K562 (cell line): ENCODE measurements around the gene DST. TPM values are rescaled to one million over a fixed set of nuclear protein-coding genes. Genes with fewer than 3 reads are reported as not detected.

Experiments
- AFF4 ChIP-seq: sonication (generic); formaldehyde crosslinking; IDR thresholded peaks from 2 replicates; pipeline ENCODE4 v1.8.0; 2023; ENCODE audit warnings: mild to moderate bottlenecking, missing genetic modification reagents
- ARID1B ChIP-seq: fragments of 450-650 bp; IDR thresholded peaks from 2 replicates; pipeline ENCODE4 v1.6.1; 2016; ENCODE audit warnings: antibody characterized with exemption, mild to moderate bottlenecking, inconsistent platforms
- BRF2 ChIP-seq: IDR thresholded peaks from 3 replicates; pipeline ENCODE4 v1.6.1; 2011; ENCODE audit warnings: borderline replicate concordance, mild to moderate bottlenecking; ENCODE audit not compliant: insufficient read length, insufficient read depth
- CBFA2T3 ChIP-seq: fragments of 450-650 bp; IDR thresholded peaks from 2 replicates; pipeline ENCODE4 v1.6.1; 2017
- CBFB ChIP-seq: sonication (generic); formaldehyde crosslinking; IDR thresholded peaks from 2 replicates; pipeline ENCODE4 v1.4.0; 2020; ENCODE audit warnings: mild to moderate bottlenecking, missing genetic modification reagents
- FOXP4 ChIP-seq: sonication (generic); formaldehyde crosslinking; IDR thresholded peaks from 2 replicates; pipeline ENCODE4 v1.8.0; 2022; ENCODE audit warnings: mild to moderate bottlenecking, missing genetic modification reagents, borderline replicate concordance
- HOXB6 ChIP-seq: fragments of 250-450 bp; sonication (Bioruptor Pico); IDR thresholded peaks from 2 replicates; pipeline ENCODE4 v1.5.1; 2022; ENCODE audit warnings: mild to moderate bottlenecking, borderline replicate concordance
- MCM5 ChIP-seq: fragments of 450-650 bp; IDR thresholded peaks from 2 replicates; pipeline ENCODE4 v1.6.1; 2016; ENCODE audit warnings: low read depth
- NFIC ChIP-seq: fragments of 450-650 bp; IDR thresholded peaks from 2 replicates; pipeline ENCODE4 v1.6.1; 2017; ENCODE audit warnings: mild to moderate bottlenecking, inconsistent platforms
- NR2F6 ChIP-seq: fragments of 450-650 bp; formaldehyde crosslinking; IDR thresholded peaks from 2 replicates; pipeline ENCODE4 v1.4.0; 2020; ENCODE audit warnings: mild to moderate bottlenecking
- POLR2B ChIP-seq: fragments of 450-650 bp; IDR thresholded peaks from 2 replicates; pipeline ENCODE4 v1.6.1; 2018; ENCODE audit warnings: low read depth; ENCODE audit not compliant: partially characterized antibody
- RHOXF2B ChIP-seq: fragments of 250-450 bp; sonication (Bioruptor Pico); conservative IDR thresholded peaks from 2 replicates; pipeline ENCODE4 v1.5.1; 2021
- RREB1 ChIP-seq: fragments of 250-450 bp; sonication (Bioruptor Pico); IDR thresholded peaks from 2 replicates; pipeline ENCODE4 v1.4.0; 2020
- SMAD2 ChIP-seq: fragments of 150-350 bp; IDR thresholded peaks from 2 replicates; pipeline ENCODE4 v1.6.1; 2014; ENCODE audit warnings: low read depth, mild to moderate bottlenecking, low read length
- TBL1XR1 ChIP-seq, 2 experiments: IDR thresholded peaks; 2 replicates each; pipeline ENCODE4 v1.6.1; 2012; ENCODE audit warnings: improper control_type of control experiment in 2 of 2, low read length in 2 of 2, mild to moderate bottlenecking in 1 of 2
- TCF3 ChIP-seq: sonication (generic); formaldehyde crosslinking; IDR thresholded peaks from 2 replicates; pipeline ENCODE4 v1.4.0; 2020; ENCODE audit warnings: mild to moderate bottlenecking, missing genetic modification reagents
- ZNF445 ChIP-seq: fragments of 250-450 bp; sonication (Bioruptor Pico); IDR thresholded peaks from 2 replicates; pipeline ENCODE4 v1.4.0; 2020; ENCODE audit warnings: low read depth, mild to moderate bottlenecking, moderate library complexity
- polyA plus RNA-seq, 8 experiments: library from polyadenylated mRNA; depleted of rRNA in 4 of 8; stranded (reverse) in 5 of 8; unstranded in 3 of 8; fragments of >200 nt; fragmentation: Nextera tagmentation in 2 of 8; fragmentation: Illumina TruSeq in 1 of 8; extraction: Ambion mirVana in 2 of 8; extraction: Trizol in 1 of 8; gene quantifications; 2 replicates each; pipeline versions ENCODE4 v1.2.1 to v1.2.3, GENCODE V29; 2011 to 2014; ENCODE audit warnings: inconsistent platforms in 1 of 8, missing spikeins in 1 of 8
- total RNA-seq, 7 experiments: library from RNA; depleted of rRNA in 6 of 7; stranded (reverse); fragments of >200 nt in 6 of 7; fragmentation: Illumina TruSeq in 2 of 7; extraction: Trizol in 2 of 7; gene quantifications; 2 replicates each; pipeline versions ENCODE4 v1.2.1 to v1.2.3, GENCODE V29; 2011 to 2021; ENCODE audit warnings: low replicate concordance in 1 of 7

DST gene
- total and polyA plus RNA-seq, 9 of the 15 experiments (the other 6 are each of a cell fraction or from before 2014, with no cell fraction given), result 5.2 to 21.9 (median 13.3) TPM

GRCh38 chr6:56655996-56656395 is 13.3 kb upstream of the DST start (continued):
- no peak for TF ChIP-seq RREB1
- TF ChIP-seq SMAD2, result no peak
- TF ChIP-seq POLR2B, result no peak
- TF ChIP-seq TBL1XR1 (IDR thresholded peaks at IDR 0.05; ENCODE audit: low read length in 2 of 2), result no peak
- no peak for TF ChIP-seq RHOXF2B (CRISPR knock-in tag)
- TF ChIP-seq BRF2, result no peak
- TF ChIP-seq AFF4 (CRISPR knock-in tag), result no peak
- no peak for TF ChIP-seq MCM5
- TF ChIP-seq CBFA2T3, result 0 out of 2 replicates have a peak, but pooled peaks have one; percentile 14
- TF ChIP-seq HOXB6 (CRISPR knock-in tag), result no peak
- TF ChIP-seq ARID1B, result peak; percentile 24; the same call in 1 of the 2 replicates
- no peak for TF ChIP-seq NR2F6 (CRISPR knock-in tag)
- no peak for TF ChIP-seq CBFB
- TF ChIP-seq TCF3, result 0 out of 2 replicates have a peak, but pooled peaks have one; percentile 29
- TF ChIP-seq ZNF445, result no peak
- TF ChIP-seq NFIC, result peak; percentile 85
- no peak for TF ChIP-seq FOXP4 (CRISPR knock-in tag)
